Measurements from ENCODE around the gene CELF2. TPM values are rescaled to one million over a fixed set of nuclear protein-coding genes. Genes with fewer than 3 reads are reported as not detected.

The CELF2 gene
- total and polyA plus RNA-seq, 2 of the 4 experiments (the other 2 are of a cell fraction), result 3.5 to 6.6 TPM

DNA sequence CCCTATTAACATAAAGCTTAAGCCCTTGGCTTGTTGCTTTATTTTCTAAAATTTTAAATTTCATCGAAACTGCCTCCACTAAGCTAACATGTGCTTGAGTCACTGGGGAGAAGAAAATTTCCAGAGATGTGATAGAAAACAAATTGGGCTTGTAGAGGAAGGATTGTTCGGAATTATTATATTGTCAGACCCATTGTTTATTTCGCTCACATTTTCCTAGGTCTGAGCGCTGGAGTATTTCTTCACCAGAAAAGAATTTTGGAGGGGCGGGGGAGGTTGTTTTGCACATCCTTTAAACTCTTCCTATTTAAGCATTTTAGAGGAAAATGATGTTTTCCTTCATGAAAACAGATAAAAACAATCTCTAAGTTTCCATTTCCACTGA lies 29.1 kb downstream of the CELF2 start:
- no peak overlapping the region for H3K9ac ChIP-seq (ENCODE audit: low read depth, low read length)
- no peak overlapping the region for H3K4ac ChIP-seq (ENCODE audit: low read depth, low read length)
- no peak overlapping the region for H2BK120ac ChIP-seq (ENCODE audit: low read depth, low read length)
- no peak overlapping the region for H2BK5ac ChIP-seq (ENCODE audit: low read depth, low read length, poor library complexity, severe bottlenecking)
- H3K27ac ChIP-seq (ENCODE audit: insufficient read depth, low read length), result no peak overlapping the region
- TF ChIP-seq MAZ (IDR thresholded peaks at IDR 0.05; ENCODE audit: borderline replicate concordance, low read depth, low read length), result no peak
- no peak for TF ChIP-seq MXI1 (IDR thresholded peaks at IDR 0.05; ENCODE audit: borderline replicate concordance, low read depth, low read length)
- no peak for TF ChIP-seq BHLHE40 (IDR thresholded peaks at IDR 0.05; ENCODE audit: low read depth, low read length)
- no peak for TF ChIP-seq MAFK (IDR thresholded peaks at IDR 0.05; ENCODE audit: low read depth, low read length)
- TF ChIP-seq, protein P1, sequence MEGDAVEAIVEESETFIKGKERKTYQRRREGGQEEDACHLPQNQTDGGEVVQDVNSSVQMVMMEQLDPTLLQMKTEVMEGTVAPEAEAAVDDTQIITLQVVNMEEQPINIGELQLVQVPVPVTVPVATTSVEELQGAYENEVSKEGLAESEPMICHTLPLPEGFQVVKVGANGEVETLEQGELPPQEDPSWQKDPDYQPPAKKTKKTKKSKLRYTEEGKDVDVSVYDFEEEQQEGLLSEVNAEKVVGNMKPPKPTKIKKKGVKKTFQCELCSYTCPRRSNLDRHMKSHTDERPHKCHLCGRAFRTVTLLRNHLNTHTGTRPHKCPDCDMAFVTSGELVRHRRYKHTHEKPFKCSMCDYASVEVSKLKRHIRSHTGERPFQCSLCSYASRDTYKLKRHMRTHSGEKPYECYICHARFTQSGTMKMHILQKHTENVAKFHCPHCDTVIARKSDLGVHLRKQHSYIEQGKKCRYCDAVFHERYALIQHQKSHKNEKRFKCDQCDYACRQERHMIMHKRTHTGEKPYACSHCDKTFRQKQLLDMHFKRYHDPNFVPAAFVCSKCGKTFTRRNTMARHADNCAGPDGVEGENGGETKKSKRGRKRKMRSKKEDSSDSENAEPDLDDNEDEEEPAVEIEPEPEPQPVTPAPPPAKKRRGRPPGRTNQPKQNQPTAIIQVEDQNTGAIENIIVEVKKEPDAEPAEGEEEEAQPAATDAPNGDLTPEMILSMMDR (conservative IDR thresholded peaks at IDR 0.05; ENCODE audit: low read depth, low read length), result no peak
- TF ChIP-seq, protein P2, sequence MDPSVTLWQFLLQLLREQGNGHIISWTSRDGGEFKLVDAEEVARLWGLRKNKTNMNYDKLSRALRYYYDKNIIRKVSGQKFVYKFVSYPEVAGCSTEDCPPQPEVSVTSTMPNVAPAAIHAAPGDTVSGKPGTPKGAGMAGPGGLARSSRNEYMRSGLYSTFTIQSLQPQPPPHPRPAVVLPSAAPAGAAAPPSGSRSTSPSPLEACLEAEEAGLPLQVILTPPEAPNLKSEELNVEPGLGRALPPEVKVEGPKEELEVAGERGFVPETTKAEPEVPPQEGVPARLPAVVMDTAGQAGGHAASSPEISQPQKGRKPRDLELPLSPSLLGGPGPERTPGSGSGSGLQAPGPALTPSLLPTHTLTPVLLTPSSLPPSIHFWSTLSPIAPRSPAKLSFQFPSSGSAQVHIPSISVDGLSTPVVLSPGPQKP (IDR thresholded peaks at IDR 0.05; ENCODE audit: borderline replicate concordance, low read depth, low read length), result no peak
- no peak for TF ChIP-seq NFE2L2 (IDR thresholded peaks at IDR 0.05; ENCODE audit: low read depth, low read length)
- TF ChIP-seq, protein P3, sequence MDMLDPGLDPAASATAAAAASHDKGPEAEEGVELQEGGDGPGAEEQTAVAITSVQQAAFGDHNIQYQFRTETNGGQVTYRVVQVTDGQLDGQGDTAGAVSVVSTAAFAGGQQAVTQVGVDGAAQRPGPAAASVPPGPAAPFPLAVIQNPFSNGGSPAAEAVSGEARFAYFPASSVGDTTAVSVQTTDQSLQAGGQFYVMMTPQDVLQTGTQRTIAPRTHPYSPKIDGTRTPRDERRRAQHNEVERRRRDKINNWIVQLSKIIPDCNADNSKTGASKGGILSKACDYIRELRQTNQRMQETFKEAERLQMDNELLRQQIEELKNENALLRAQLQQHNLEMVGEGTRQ (IDR thresholded peaks at IDR 0.05; ENCODE audit: low read depth, low read length), result no peak
- no peak for TF ChIP-seq FOS (IDR thresholded peaks at IDR 0.05; ENCODE audit: low read depth, low read length)
- TF ChIP-seq RAD21 (IDR thresholded peaks at IDR 0.05; ENCODE audit: low read length), result no peak
- TF ChIP-seq CHD1 (IDR thresholded peaks at IDR 0.05; ENCODE audit: low read depth, low read length), result no peak
- TF ChIP-seq POLR2A (IDR thresholded peaks at IDR 0.05; ENCODE audit: low read depth, low read length), result no peak
- TF ChIP-seq SMC3 (IDR thresholded peaks at IDR 0.05; ENCODE audit: low read depth, low read length), result no peak
- no peak for TF ChIP-seq RFX5 (IDR thresholded peaks at IDR 0.05; ENCODE audit: low read depth, low read length)
- TF ChIP-seq RCOR1 (IDR thresholded peaks at IDR 0.05; ENCODE audit: insufficient replicate concordance, low read length), result no peak
- TF ChIP-seq CEBPB (IDR thresholded peaks at IDR 0.05; ENCODE audit: low read depth, low read length), result no peak
- H2AFZ ChIP-seq (replicated peaks; ENCODE audit: low read length, poor library complexity), result no peak overlapping the region
- no peak overlapping the region for H3K4me2 ChIP-seq (ENCODE audit: low read depth, low read length)
- no peaks in the 10 kb centered on the region for H3K9me1 ChIP-seq (ENCODE audit: insufficient read depth, low read length)
- ChIA-PET POLR2A (ENCODE audit: unreplicated experiment) (no interaction called here), CTCF (no interaction called here)
- H3K4me1 ChIP-seq (ENCODE audit: control insufficient read depth, insufficient read depth, low read length), result no peaks in the 10 kb centered on the region
- no peaks in the 10 kb centered on the region for H3K9me3 ChIP-seq (ENCODE audit: control insufficient read depth, insufficient read depth, low read length)
- dilution Hi-C loops (cut with HindIII; ENCODE audit: low sequenced_read_pairs, unreplicated experiment) (no loop called here), intact Hi-C loops (cut with micrococcal nuclease) (no loop called here), in situ Hi-C loops (cut with MboI; ENCODE audit: low sequenced_read_pairs) (no loop called here)
- no peak overlapping the region for H3K14ac ChIP-seq (replicated peaks; ENCODE audit: low read depth, low read length)
- H3K56ac ChIP-seq (ENCODE audit: extremely low read depth, insufficient read depth, low read length), result no peak overlapping the region
- no peak overlapping the region for H2AK9ac ChIP-seq (replicated peaks; ENCODE audit: low read depth, low read length, poor library complexity)
- no CpG with 5 or more reads among the region's 5 CpGs for WGBS, 2 experiments (ENCODE audit: extremely low coverage in 2 of 2, insufficient read length in 1 of 2)
- DNase-seq, result no peak
- no peak overlapping the region for H4K5ac ChIP-seq (ENCODE audit: low read depth, low read length)
- H3K27me3 ChIP-seq (ENCODE audit: control insufficient read depth, insufficient read depth, low read length), result peaks cover 2% of the 10 kb centered on the region; the same call in 1 of the 2 replicates
- H4K91ac ChIP-seq (ENCODE audit: insufficient read depth, low read depth, low read length), result no peak overlapping the region
- H3K4me3 ChIP-seq (ENCODE audit: insufficient read depth, low read depth, low read length), result no peak overlapping the region
- no peaks in the 10 kb centered on the region for H3K79me1 ChIP-seq (ENCODE audit: low read depth in 1 of 2, low read length in 2 of 2)
- H3K18ac ChIP-seq (ENCODE audit: low read depth, low read length), result no peak overlapping the region
- H2BK15ac ChIP-seq (ENCODE audit: low read depth, low read length), result no peak overlapping the region
- no peak overlapping the region for H2BK20ac ChIP-seq (ENCODE audit: low read depth, low read length)
- no peak overlapping the region for H3K23ac ChIP-seq (ENCODE audit: low read depth, low read length)
- no peaks in the 10 kb centered on the region for H3K36me3 ChIP-seq (ENCODE audit: control insufficient read depth, insufficient read depth, low read length)
- BruUV-seq (replicated peaks), result no TSS peak
- H2AK5ac ChIP-seq (ENCODE audit: low read depth, low read length), result no peak overlapping the region
- H4K20me1 ChIP-seq (ENCODE audit: insufficient read depth, low read length), result no peaks in the 10 kb centered on the region
- no peak overlapping the region for H4K8ac ChIP-seq (ENCODE audit: low read depth in 2 of 2, low read length in 2 of 2)
- no peak for ATAC-seq (ENCODE audit: low read depth)
